GM20000 (cell line): Measurements from ENCODE around the gene SRP72.
A peak's percentile ranks its signal among the peaks of the same experiment; 100 is the strongest.

Source experiments
- DNase-seq: peaks from one replicate; pipeline ENCODE4 v3.0.0; 2012; ENCODE audit warnings: low spot score
- TF ChIP-seq, protein P1 (sequence below): IDR thresholded peaks from 2 replicates; pipeline ENCODE4 v1.5.1; 2012; ENCODE audit warnings: mild to moderate bottlenecking, control low read depth; ENCODE audit errors: extremely low read depth, missing control alignments

Gene SRP72

DNA sequence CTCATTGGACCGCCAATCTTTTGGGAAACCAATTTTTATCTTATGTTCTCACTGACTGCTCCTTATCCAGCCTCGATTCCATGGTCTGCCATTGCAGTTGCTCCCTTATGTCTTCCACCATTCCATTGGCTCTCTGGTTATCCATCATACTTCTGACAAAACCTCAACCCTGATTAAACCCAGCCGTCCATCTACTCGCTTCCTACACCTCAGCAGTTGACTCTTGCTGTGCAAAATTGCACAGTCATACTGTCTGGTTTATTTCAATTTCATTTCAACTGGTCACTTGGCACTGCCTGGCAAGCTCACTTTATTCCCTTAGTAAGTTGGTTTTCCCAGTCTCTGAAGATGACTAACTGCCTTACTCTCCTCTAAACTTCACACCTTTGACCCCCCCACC lies 64.4 kb downstream of the SRP72 start:
- DNase-seq, result no peak
- TF ChIP-seq, protein P1, sequence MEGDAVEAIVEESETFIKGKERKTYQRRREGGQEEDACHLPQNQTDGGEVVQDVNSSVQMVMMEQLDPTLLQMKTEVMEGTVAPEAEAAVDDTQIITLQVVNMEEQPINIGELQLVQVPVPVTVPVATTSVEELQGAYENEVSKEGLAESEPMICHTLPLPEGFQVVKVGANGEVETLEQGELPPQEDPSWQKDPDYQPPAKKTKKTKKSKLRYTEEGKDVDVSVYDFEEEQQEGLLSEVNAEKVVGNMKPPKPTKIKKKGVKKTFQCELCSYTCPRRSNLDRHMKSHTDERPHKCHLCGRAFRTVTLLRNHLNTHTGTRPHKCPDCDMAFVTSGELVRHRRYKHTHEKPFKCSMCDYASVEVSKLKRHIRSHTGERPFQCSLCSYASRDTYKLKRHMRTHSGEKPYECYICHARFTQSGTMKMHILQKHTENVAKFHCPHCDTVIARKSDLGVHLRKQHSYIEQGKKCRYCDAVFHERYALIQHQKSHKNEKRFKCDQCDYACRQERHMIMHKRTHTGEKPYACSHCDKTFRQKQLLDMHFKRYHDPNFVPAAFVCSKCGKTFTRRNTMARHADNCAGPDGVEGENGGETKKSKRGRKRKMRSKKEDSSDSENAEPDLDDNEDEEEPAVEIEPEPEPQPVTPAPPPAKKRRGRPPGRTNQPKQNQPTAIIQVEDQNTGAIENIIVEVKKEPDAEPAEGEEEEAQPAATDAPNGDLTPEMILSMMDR, result no peak

DNA sequence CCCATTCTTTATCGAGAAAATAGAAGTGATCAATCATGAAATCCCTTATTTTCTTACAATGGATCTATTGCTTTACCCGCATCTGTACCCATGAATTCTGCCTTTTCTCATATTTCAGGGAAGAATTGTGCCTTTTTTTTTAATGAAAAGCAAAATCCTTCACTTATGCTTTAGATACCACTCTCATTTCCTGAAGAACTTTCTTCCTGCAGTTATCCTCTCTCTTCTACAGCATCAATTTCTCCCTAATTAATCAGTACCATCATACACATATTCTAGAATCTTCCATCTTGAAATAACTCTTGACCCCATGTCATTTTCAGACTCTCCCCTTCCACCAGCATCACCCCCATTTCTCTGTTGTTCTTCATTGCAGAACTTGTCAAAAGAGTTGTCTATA lies 64.8 kb downstream of the SRP72 start:
- no peak for DNase-seq
- TF ChIP-seq, protein P1, result no peak

DNA sequence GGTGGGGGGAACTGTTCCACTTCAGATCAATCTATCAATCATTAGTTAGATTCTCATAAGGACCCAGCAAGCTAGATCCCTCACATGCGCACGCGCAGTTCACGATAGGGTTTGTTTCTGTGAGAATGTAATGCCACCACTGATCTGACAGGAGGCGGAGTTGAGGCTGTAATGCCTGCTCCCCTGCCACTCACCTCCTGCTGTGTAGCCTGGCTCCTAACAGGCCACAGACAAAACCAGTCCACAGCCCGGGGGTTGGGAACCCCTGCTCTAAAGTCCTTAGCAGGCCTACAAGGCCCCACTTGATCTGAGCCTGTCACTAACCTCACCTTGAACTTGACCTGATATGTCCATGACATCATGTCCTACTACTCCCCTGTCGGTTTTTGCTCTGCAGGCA lies 68.5 kb downstream of the SRP72 start:
- DNase-seq, result no peak
- TF ChIP-seq, protein P1, result no peak

DNA sequence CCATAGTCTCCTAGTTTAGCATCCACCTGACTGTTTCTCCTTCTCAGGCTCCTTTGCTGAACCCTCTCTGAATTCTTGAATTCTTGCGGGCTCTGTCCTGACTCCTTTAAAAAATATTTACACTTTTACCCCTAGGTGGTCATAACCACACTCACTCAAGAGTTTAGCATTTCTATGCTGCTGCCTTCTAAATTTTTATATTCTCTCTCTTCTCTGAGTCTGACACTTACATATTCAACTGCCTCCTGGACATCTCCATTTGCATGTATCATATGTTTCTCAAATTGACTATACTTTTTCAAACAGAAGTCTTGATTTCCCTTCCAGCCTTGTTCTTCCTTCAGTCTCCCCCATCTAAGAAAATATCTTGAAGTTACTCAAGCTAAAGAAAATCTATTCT lies 69.7 kb downstream of the SRP72 start:
- TF ChIP-seq, protein P1, result no peak

DNA sequence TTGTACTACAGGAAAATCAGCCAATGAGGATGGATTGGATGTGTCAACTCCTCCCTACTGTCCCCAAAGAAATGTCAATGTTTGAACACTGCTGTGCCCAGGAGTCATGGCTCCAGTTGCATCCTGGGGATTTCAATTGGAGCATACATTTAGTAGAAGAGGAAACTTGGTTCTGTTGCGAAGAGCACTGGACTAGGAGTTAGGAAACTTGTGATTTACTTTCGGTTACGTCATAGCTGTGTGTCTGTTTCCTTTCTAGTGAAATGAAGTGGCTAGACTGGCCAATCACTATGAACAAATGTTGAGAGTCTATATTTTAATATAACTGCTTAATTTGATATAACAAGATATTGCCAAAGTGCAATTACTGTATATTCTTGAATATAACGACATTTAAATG lies 73.4 kb downstream of the SRP72 start:
- DNase-seq, result no peak
- TF ChIP-seq, protein P1, result no peak

More for the DNA sequence above, 69.7 kb downstream of the SRP72 start:
- no peak for DNase-seq

DNA sequence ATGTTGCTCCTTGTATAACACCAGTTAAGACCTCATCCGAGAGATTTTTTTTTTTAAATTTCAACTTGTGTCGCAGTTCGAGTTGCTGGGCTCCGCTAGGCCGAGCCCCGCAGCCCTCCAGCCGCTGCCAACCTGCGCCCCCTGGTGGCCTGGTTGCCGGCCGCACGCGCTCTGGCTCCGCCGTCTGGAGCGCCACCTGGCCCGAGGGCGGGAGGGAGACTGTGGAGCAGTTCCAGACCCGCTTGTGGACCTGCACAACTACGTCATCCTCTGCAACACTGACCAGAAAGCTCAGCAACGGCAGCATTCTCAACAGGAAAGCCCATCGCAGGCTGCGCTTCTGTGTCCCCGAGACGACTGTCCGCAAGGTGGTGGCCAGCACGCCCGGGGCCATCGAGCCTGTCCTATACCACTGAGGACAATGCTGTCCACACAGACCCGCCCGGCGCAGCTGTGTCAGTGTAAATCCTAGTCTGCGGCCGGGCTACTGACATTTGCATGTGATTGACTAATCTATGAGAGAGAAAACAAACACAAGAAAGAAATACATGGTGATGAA lies 77.2 kb downstream of the SRP72 start:
- DNase-seq, result peak; percentile 85
- TF ChIP-seq, protein P1, result peak; percentile 100

GRCh38 chr4:56550642-56551041 lies 83.2 kb downstream of the SRP72 start:
- TF ChIP-seq, protein P1, result no peak

More at GRCh38 chr4:56550642-56551041, 83.2 kb downstream of the SRP72 start:
- no peak for DNase-seq
